Measurements from ENCODE around the gene SFRP2.

GRCh38 chr4:153834901-153835300 lies 46.0 kb upstream of the SFRP2 start:
- no peak for TF ChIP-seq EZH2 (IDR thresholded peaks at IDR 0.05; ENCODE audit: low read depth)
- no peak for TF ChIP-seq CTCF (conservative IDR thresholded peaks at IDR 0.05)
